ENCODE results near the gene AK9.
"Not testable (repeated sequence)": the region's sequence is repeated elsewhere in the genome, so short reads cannot be mapped to it uniquely, and the experiment has no call there.

AK9 gene

GRCh38 chr6:109523478-109523877, 167.5 kb downstream of the AK9 start:
- in situ Hi-C loops (cut with MboI; ENCODE audit: low sequenced_read_pairs, unreplicated experiment): loop anchor here (25.0 kb wide), 1 partner anchor 864 kb away; no protein-coding TSS in a partner anchor
- DNase-seq (ENCODE audit: low spot score): no peak
- TF ChIP-seq, protein P1, sequence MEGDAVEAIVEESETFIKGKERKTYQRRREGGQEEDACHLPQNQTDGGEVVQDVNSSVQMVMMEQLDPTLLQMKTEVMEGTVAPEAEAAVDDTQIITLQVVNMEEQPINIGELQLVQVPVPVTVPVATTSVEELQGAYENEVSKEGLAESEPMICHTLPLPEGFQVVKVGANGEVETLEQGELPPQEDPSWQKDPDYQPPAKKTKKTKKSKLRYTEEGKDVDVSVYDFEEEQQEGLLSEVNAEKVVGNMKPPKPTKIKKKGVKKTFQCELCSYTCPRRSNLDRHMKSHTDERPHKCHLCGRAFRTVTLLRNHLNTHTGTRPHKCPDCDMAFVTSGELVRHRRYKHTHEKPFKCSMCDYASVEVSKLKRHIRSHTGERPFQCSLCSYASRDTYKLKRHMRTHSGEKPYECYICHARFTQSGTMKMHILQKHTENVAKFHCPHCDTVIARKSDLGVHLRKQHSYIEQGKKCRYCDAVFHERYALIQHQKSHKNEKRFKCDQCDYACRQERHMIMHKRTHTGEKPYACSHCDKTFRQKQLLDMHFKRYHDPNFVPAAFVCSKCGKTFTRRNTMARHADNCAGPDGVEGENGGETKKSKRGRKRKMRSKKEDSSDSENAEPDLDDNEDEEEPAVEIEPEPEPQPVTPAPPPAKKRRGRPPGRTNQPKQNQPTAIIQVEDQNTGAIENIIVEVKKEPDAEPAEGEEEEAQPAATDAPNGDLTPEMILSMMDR (IDR thresholded peaks at IDR 0.05; ENCODE audit: borderline replicate concordance, control extremely low read depth, extremely low read depth, insufficient read depth, missing control alignments): no peak

DNA sequence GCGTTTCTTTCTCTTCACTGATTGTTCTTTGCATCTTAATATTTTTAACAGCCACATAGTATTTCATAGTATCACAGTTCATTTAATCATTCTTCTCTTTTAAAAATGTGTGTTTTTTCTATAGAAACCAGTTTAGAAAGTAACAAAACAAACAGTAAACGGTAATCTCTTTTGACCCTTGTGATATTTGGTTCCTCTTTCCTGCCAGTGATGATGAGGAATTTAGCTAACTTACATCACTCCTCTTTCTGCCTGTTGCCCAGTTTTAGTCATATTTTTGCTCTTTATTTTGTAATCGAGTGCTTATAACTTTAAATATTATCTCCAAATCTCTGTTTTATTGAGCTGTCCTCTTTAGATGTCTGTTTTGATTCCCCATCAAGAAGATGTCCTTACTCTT, 169.9 kb downstream of the AK9 start:
- TF ChIP-seq, protein P1 (IDR thresholded peaks at IDR 0.05; ENCODE audit: borderline replicate concordance, control extremely low read depth, extremely low read depth, insufficient read depth, missing control alignments): no peak
- in situ Hi-C loops (cut with MboI; ENCODE audit: low sequenced_read_pairs, unreplicated experiment): loop anchor here (25.0 kb wide), 1 partner anchor 866 kb away; no protein-coding TSS in a partner anchor
- DNase-seq (ENCODE audit: low spot score): no peak

GRCh38 chr6:109519647-109520046, 171.4 kb downstream of the AK9 start:
- in situ Hi-C loops (cut with MboI; ENCODE audit: low sequenced_read_pairs, unreplicated experiment): loop anchor here (25.0 kb wide), 1 partner anchor 868 kb away; no protein-coding TSS in a partner anchor
- not testable (repeated sequence) for DNase-seq (ENCODE audit: low spot score)

GRCh38 chr6:109516929-109517328, 174.1 kb downstream of the AK9 start:
- no peak for DNase-seq (ENCODE audit: low spot score)
- in situ Hi-C loops (cut with MboI; ENCODE audit: low sequenced_read_pairs, unreplicated experiment): loop anchor here (25.0 kb wide), 1 partner anchor 870 kb away; no protein-coding TSS in a partner anchor
- TF ChIP-seq, protein P1 (IDR thresholded peaks at IDR 0.05; ENCODE audit: borderline replicate concordance, control extremely low read depth, extremely low read depth, insufficient read depth, missing control alignments): no peak

DNA sequence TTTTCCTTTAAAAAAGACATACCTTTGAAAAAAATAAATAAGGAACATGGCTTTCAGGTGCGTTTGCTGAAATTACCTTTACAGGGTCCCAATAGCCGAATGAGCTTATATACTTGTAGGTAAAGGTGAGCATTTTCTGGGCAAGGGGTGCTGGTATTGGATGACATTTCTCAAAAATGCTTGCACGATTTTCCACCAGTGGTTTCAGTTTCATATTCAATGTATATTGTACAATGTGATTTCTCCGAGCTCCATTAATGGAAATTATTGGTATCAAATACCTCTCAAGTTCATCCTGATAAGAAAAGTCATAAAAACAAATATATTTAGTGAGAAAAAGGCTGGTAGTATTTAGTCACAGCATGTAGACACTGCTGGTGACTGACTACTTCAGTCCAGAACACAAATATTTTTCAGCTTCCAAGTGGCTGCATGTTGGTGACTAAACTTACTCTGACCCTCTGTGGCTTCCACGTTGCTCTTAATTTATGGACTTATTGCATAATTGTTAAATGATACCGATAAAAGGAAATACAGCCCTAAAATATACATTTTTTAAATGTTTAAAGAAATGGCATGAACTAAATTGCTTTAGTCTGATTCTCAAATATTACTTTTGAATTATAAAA, 175.1 kb downstream of the AK9 start:
- in situ Hi-C loops (cut with MboI; ENCODE audit: low sequenced_read_pairs, unreplicated experiment): loop anchor here (25.0 kb wide), 1 partner anchor 871 kb away; no protein-coding TSS in a partner anchor
- no peak for DNase-seq (ENCODE audit: low spot score)
- TF ChIP-seq, protein P1 (IDR thresholded peaks at IDR 0.05; ENCODE audit: borderline replicate concordance, control extremely low read depth, extremely low read depth, insufficient read depth, missing control alignments): no peak

DNA sequence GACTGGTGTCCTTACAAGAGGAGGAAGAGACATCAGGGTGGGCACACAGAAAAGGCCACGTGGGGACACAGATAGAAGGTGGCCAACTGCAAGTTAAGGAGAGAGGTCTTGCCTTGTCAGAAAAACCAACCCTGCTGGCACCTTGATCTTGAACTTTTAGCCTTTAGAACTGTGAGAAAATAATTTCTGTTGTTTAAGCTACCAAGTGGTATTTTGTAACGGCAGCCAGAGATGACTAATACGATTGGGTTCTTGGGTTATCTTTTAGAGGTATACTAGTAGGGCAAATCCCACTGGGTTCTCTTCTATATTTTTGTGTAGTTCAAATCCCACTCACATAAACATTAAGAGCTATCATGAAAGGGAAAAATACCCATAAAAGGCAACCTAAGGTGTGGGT, 176.1 kb downstream of the AK9 start:
- in situ Hi-C loops (cut with MboI; ENCODE audit: low sequenced_read_pairs, unreplicated experiment): loop anchor here (25.0 kb wide), 1 partner anchor 872 kb away; no protein-coding TSS in a partner anchor
- TF ChIP-seq, protein P1 (IDR thresholded peaks at IDR 0.05; ENCODE audit: borderline replicate concordance, control extremely low read depth, extremely low read depth, insufficient read depth, missing control alignments): no peak
- DNase-seq (ENCODE audit: low spot score): no peak

GRCh38 chr6:109513571-109514071, 177.4 kb downstream of the AK9 start:
- TF ChIP-seq, protein P1 (IDR thresholded peaks at IDR 0.05; ENCODE audit: borderline replicate concordance, control extremely low read depth, extremely low read depth, insufficient read depth, missing control alignments): no peak
- in situ Hi-C loops (cut with MboI; ENCODE audit: low sequenced_read_pairs, unreplicated experiment): loop anchor here (25.0 kb wide), 1 partner anchor 874 kb away; no protein-coding TSS in a partner anchor
- no peak for DNase-seq (ENCODE audit: low spot score)
